ENCODE data around the gene SRSF4.

DNA sequence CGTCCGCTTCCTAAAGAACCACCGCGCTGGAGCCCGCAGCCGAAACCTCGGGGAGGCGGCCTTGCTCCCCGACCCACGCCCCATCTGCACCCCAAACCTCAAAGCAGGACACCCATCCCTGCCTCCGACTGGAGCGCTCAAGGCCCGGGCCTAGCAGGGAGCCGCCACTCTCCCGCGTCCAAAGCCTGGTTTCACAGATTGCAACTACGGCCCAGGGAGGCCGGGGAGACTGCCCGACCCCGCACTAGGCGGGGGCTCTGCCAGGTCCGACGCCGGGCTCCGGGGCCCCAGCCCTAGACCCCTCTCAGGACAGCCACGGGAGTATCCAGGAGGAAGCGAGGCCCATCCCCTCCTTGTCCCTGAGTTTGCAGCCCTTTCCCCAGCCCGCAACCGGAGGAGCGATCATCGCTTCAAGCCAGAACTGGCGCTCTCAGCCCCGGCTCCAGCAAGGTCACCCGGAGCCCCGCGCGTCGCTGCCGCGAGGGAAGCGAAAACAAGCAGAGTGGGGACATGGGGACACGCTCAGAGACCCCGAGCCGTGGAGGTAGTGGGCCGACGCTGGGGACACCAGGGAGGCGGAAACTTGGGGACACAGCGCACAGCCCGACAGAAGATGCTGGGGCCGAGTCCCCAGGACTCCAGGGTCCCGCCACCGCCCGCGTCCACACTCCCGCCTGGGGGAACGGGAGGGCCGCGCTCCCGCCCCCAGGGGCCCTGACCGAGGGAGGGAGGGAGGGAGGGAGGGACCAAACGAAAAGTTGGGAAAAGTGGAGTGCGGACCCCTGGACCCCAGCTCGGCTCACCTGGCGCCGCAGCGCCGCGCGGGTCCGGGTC is 58.4 kb downstream of the SRSF4 start:
- TF ChIP-seq, protein P1, sequence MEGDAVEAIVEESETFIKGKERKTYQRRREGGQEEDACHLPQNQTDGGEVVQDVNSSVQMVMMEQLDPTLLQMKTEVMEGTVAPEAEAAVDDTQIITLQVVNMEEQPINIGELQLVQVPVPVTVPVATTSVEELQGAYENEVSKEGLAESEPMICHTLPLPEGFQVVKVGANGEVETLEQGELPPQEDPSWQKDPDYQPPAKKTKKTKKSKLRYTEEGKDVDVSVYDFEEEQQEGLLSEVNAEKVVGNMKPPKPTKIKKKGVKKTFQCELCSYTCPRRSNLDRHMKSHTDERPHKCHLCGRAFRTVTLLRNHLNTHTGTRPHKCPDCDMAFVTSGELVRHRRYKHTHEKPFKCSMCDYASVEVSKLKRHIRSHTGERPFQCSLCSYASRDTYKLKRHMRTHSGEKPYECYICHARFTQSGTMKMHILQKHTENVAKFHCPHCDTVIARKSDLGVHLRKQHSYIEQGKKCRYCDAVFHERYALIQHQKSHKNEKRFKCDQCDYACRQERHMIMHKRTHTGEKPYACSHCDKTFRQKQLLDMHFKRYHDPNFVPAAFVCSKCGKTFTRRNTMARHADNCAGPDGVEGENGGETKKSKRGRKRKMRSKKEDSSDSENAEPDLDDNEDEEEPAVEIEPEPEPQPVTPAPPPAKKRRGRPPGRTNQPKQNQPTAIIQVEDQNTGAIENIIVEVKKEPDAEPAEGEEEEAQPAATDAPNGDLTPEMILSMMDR (IDR thresholded peaks at IDR 0.05): no peak
- no peak for TF ChIP-seq POLR2A (IDR thresholded peaks at IDR 0.05)

Measured in right lobe of liver (tissue), 4 donors.